HG02798 (cell line): ENCODE measurements around the gene RNF225.
A peak's percentile ranks its signal among the peaks of the same experiment; 100 is the strongest.
"Not testable (repeated sequence)": the region's sequence is repeated elsewhere in the genome, so short reads cannot be mapped to it uniquely, and the experiment has no call there.

Source experiments
- ATAC-seq: cut with Tn5 transposase; IDR thresholded peaks from one replicate; pipeline ENCODE4 v1.9.1; 2021; ENCODE audit warnings: mild to moderate bottlenecking; ENCODE audit not compliant: unreplicated experiment, poor library complexity

Gene RNF225

GRCh38 chr19:58406818-58407657 is 11.6 kb downstream of the RNF225 start:
- ATAC-seq = no peak

- no peak for ATAC-seq
Measured at GRCh38 chr19:58407658-58408151, 12.2 kb downstream of the RNF225 start.

DNA sequence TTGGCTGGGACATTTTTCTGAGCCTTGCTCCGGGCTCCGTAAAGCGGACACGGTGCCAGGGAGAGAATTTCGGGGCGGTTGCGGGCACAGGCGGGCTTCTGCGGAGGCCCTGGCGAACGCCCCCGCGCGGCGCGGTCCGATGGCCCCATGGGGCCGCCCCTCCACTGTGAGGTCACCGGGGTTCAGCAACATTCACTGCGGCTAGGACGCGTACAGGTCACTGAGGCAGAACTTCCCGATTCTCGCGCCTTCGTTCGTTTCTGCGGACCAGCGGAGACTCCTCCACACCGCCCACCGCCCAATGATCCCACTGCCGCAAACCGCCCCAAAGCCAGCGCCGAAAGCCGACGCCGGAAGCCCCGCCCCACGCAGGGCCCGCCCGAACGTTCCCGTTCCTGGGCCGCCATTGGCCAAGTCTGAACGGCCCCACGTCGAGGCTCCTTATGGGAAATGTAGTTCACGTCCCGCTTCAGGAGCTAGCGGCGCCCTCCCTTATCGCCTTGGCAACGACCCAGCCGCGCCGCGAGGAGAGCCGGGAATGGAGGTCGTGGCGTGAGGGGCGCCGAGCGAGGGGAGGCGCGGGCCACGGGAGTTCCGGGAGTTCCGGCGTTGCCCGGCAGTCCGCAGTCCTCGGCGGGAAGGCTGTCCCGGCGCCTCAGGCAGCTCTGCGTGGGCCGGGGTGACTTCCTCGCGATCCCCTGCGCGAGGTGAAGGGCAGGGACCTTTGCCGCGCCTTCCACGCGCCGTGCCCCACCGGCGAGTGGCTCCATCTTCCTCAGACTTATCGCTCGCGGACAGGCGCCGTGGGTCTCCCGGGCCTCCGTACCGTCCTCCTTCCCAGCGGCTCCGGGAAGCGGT is 12.9 kb downstream of the RNF225 start, which contains the start of gene ZNF584:
TSS of gene ZNF584 (plus strand) at position 498 of the 858 bp plus-strand sequence. CDS start 499 bp downstream, outside the sequence.
- peak; percentile 97 for ATAC-seq

GRCh38 chr19:58409010-58409790 is 13.7 kb downstream of the RNF225 start:
- peak; percentile 4 for ATAC-seq

GRCh38 chr19:58416604-58417003 is 21.1 kb downstream of the RNF225 start:
- ATAC-seq = no peak

DNA sequence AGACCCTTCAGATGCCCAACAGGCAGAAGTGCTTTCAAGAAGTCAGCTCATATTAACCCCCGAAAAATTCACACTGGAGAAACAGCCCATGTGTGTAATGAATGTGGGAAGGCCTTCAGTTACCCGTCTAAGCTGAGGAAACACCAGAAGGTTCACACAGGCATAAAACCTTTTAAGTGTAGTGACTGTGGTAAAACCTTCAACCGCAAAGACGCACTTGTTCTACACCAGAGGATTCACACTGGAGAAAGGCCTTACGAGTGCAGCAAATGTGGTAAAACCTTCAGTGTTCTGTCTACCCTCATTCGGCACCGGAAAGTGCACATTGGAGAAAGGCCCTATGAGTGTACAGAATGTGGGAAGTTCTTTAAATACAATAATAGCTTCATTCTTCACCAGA is 21.6 kb downstream of the RNF225 start:
- ATAC-seq = no peak

- no peak for ATAC-seq
Measured at GRCh38 chr19:58428617-58429016, 33.2 kb downstream of the RNF225 start.

DNA sequence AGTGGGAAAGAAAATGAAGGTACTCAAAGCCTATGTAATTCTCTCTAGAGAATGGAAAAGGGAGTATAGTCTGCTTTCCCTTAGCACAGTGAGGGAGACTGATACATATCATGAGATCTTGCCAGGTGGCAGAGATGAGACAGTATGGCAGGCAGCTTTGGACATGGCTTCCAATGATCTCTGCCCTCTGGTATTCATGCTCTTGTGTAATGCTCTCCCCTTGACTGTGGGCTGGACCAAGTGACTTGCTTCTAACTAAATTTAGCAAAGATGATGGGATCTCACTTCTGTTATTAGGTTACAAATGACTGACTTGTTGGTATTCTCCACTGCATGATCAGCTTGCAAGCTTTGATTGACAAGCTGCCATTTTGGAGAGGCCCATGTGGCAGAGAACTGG is 34.3 kb downstream of the RNF225 start:
- ATAC-seq = no peak

- no peak for ATAC-seq
Measured at GRCh38 chr19:58434217-58434616, 38.8 kb downstream of the RNF225 start.

DNA sequence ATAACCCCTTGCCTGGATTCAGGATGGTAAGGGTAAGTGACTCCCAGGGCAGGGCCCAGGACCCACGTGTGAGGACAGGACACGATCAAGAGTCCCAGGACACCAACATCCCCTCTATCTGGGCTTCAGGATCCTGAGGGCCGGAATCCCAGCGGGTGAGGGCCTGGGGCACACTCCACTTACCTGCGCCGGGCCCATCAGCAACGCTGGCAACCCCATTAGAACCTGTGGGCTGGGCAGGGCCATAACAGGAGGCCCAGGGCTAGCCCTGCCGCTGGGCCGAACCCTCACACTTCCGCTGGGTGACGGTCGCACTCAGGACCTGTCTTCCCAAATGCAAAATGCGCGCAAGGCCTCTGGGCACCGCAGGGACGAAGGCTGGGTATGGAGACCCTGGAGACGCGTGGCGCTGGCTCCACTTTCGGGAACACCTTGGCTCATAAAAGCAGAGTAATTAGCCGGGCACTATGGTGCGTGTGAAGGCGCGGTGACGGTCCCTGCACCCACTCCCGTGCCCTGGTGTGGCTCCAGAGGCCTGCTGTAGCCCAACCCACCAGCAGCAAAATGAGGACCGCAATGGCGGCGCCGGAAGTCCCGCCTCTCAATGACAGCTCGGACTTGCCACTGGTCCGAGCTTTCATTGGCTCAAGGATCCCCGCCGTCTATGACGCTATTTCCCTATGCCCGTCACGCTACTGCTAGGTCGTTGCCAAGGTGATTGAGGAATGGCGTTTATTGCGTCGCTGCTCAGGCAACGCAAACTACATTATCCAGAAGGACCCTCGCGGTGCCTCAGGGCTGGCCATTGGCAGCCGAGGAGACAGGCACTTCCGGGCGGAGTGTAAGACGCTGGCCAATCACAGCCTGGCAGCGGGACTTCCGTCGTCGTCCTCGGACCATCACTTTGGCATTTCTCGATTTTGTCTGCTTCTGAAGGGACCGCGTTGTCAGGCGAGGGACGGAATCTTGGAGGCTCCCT is 44.4 kb downstream of the RNF225 start, which contains the start of gene ZNF132:
TSS of gene ZNF132 (minus strand) at position 578 of the 979 bp plus-strand sequence. CDS start at position 246, 332 bp downstream.
- ATAC-seq = peak; percentile 96

GRCh38 chr19:58440556-58440955 is 45.1 kb downstream of the RNF225 start:
- no peak for ATAC-seq

DNA sequence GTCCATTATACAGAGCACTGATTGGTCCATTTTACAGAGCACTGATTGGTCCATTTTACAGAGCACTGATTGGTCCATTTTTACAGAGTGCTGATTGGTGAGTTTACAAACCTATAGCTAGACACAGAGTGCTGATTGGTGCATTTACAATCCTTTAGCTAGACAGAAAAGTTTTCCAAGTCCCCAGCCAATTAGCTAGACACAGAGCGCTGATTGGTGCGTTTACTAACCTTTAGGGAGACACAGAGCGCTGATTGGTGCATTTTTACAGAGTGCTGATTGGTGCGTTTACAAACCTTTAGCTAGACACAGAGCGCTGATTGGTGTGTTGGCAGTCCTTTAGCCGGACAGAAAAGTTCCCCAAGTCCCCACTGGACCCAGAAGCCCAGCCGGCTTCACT is 47.5 kb downstream of the RNF225 start:
- not testable (repeated sequence) for ATAC-seq
